Measurements from ENCODE around the gene KRTAP15-1. TPM values are rescaled to one million over a fixed set of nuclear protein-coding genes. Genes with fewer than 3 reads are reported as not detected.

Gene KRTAP15-1
- polyA plus RNA-seq, 3 donors, result not detected

DNA sequence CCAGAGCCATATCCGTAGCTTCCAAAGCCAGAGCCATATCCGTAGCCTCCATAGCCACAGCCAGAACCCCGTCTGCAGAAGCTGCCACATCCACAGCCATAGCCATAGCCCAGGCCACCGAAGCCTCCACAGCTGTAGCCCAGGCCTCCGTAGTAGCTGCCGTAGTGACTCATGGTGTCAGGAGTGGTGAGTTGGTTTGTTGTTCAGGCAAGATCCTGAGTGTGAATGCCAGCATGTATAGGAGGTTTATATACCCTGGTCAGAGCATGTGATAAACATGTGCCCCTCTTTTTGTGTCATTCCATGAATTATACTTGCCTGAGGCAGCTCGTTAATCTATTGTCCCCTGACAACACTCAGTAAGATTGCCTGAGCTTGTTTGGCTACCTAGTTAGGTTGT is 40.1 kb downstream of the KRTAP15-1 start, which contains the start of gene KRTAP19-1:
Gene KRTAP19-1 (minus strand): TSS at position 223 of the 400 bp plus-strand sequence. CDS start 50 bp downstream, at position 173.
- no peaks in the 10 kb centered on the region for H3K4me1 Mint-ChIP-seq
- TF ChIP-seq, protein P1, sequence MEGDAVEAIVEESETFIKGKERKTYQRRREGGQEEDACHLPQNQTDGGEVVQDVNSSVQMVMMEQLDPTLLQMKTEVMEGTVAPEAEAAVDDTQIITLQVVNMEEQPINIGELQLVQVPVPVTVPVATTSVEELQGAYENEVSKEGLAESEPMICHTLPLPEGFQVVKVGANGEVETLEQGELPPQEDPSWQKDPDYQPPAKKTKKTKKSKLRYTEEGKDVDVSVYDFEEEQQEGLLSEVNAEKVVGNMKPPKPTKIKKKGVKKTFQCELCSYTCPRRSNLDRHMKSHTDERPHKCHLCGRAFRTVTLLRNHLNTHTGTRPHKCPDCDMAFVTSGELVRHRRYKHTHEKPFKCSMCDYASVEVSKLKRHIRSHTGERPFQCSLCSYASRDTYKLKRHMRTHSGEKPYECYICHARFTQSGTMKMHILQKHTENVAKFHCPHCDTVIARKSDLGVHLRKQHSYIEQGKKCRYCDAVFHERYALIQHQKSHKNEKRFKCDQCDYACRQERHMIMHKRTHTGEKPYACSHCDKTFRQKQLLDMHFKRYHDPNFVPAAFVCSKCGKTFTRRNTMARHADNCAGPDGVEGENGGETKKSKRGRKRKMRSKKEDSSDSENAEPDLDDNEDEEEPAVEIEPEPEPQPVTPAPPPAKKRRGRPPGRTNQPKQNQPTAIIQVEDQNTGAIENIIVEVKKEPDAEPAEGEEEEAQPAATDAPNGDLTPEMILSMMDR (IDR thresholded peaks at IDR 0.05), result no peak
- H3K4me3 Mint-ChIP-seq, result no peak within 1 kb of the TSS

DNA sequence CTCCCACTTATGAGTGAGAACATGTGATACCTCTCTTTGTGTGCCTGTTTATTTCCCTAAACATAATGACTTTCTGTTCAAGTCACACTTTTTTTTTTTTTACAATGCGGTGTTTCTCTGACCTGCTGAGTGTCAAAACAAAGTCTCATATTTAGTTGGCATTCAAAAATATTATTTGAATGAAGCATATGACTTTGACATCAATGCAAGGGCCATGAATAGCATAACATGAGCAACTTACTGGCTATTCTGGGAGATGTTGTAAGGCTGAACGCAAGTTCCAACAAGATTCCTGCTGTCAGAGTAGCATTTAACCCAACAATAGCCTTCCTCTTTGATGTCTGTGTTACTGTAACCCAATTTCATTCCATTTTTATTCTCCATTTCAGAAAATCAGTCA is 42.1 kb downstream of the KRTAP15-1 start:
- intact Hi-C loops (cut with micrococcal nuclease), result no loop called here
- Histone ChIP-seq H3K27me3 (ENCODE audit: control insufficient read depth in 2 of 2, insufficient read depth in 2 of 2, low read length in 2 of 2) (no peaks in the 10 kb centered on the region), H3K27ac (ENCODE audit: low read depth in 1 of 2, low read length in 2 of 2) (no peak overlapping the region), H3K9ac (ENCODE audit: insufficient read depth, low read length, poor library complexity, severe bottlenecking) (no peak overlapping the region), H4K20me1 (ENCODE audit: insufficient read depth, low read length) (no peaks in the 10 kb centered on the region), H3K4me3 (replicated peaks in 1 of 3; ENCODE audit: low read depth in 2 of 3, low read length in 3 of 3) (no peak overlapping the region), H3K4me1 (ENCODE audit: control insufficient read depth in 1 of 2, insufficient read depth in 2 of 2, low read length in 2 of 2) (no peaks in the 10 kb centered on the region), H3K36me3 (replicated peaks in 1 of 2; ENCODE audit: control insufficient read depth in 1 of 2, insufficient read depth in 2 of 2, low read length in 2 of 2) (no peaks in the 10 kb centered on the region), H3K4me2 (replicated peaks; ENCODE audit: extremely low read depth, low read length, poor library complexity, severe bottlenecking) (no peak overlapping the region), H2AFZ (ENCODE audit: insufficient read depth, low read depth, low read length, poor library complexity, severe bottlenecking) (no peak overlapping the region), H3K79me2 (ENCODE audit: insufficient read depth, low read length) (no peaks in the 10 kb centered on the region), H3K9me3 (replicated peaks in 1 of 2; ENCODE audit: control insufficient read depth in 1 of 2, insufficient read depth in 1 of 2, low read length in 2 of 2) (peaks cover 17% of the 10 kb centered on the region in 2 donors)
- H3K4me1 Mint-ChIP-seq, result no peaks in the 10 kb centered on the region
- H3K27ac Mint-ChIP-seq, result no peak overlapping the region
- WGBS (ENCODE audit: insufficient coverage), result no CpG with 5 or more reads among the region's 2 CpGs
- H3K4me3 Mint-ChIP-seq, result no peak overlapping the region
- H3K36me3 Mint-ChIP-seq, result no peaks in the 10 kb centered on the region
- H3K9me3 Mint-ChIP-seq, result peaks cover 3 to 18% (median 13%) of the 10 kb centered on the region in 7 donors
- H3K27me3 Mint-ChIP-seq (ENCODE audit: low read depth in 3 of 3), result no peaks in the 10 kb centered on the region
- TF ChIP-seq, protein P1 (IDR thresholded peaks at IDR 0.05), result no peak
- no peak for DNase-seq

More for the DNA sequence above, 40.1 kb downstream of the KRTAP15-1 start, which contains the start of gene KRTAP19-1:
- no peak for DNase-seq
- H3K9me3 ChIP-seq (replicated peaks in 1 of 2; ENCODE audit: control insufficient read depth in 1 of 2, insufficient read depth in 1 of 2, low read length in 2 of 2), result peaks cover under 1 to 5% of the 10 kb centered on the region in 2 donors
- no peaks in the 10 kb centered on the region for H3K79me2 ChIP-seq (ENCODE audit: insufficient read depth, low read length)
- H4K20me1 ChIP-seq (ENCODE audit: insufficient read depth, low read length), result no peaks in the 10 kb centered on the region
- H3K27me3 Mint-ChIP-seq (ENCODE audit: low read depth in 3 of 3), result no peaks in the 10 kb centered on the region
- no peaks in the 10 kb centered on the region for H3K36me3 Mint-ChIP-seq
- H3K9me3 Mint-ChIP-seq, result peaks cover 0 to 3% (median 0%) of the 10 kb centered on the region in 7 donors
- no peaks in the 10 kb centered on the region for H3K36me3 ChIP-seq (replicated peaks in 1 of 2; ENCODE audit: control insufficient read depth in 1 of 2, insufficient read depth in 2 of 2, low read length in 2 of 2)
- H2AFZ ChIP-seq (ENCODE audit: insufficient read depth, low read depth, low read length, poor library complexity, severe bottlenecking), result no peak within 1 kb of the TSS
- H3K27ac Mint-ChIP-seq, result no peak within 1 kb of the TSS
- H3K4me1 ChIP-seq (ENCODE audit: control insufficient read depth in 1 of 2, insufficient read depth in 2 of 2, low read length in 2 of 2), result no peaks in the 10 kb centered on the region
- intact Hi-C loops (cut with micrococcal nuclease), result no loop called here
- H3K4me2 ChIP-seq (replicated peaks; ENCODE audit: extremely low read depth, low read length, poor library complexity, severe bottlenecking), result no peak within 1 kb of the TSS
- H3K4me3 ChIP-seq (replicated peaks in 1 of 3; ENCODE audit: low read depth in 2 of 3, low read length in 3 of 3), result no peak within 1 kb of the TSS
- 94% methylated on average over 3 of the region's 7 CpGs for WGBS (ENCODE audit: insufficient coverage)
- no peaks in the 10 kb centered on the region for H3K27me3 ChIP-seq (ENCODE audit: control insufficient read depth in 2 of 2, insufficient read depth in 2 of 2, low read length in 2 of 2)
- H3K27ac ChIP-seq (ENCODE audit: low read depth in 1 of 2, low read length in 2 of 2), result no peak within 1 kb of the TSS
- H3K9ac ChIP-seq (ENCODE audit: insufficient read depth, low read length, poor library complexity, severe bottlenecking), result no peak within 1 kb of the TSS

All from CD14-positive monocyte (primary cell).